OCI-LY7 (cell line): ENCODE measurements around the gene C7.

Experiments used
- CTCF ChIP-seq: fragments of 200-600 bp; sonication (generic); conservative IDR thresholded peaks from 2 replicates; pipeline ENCODE4 v1.5.1; 2014; ENCODE audit warnings: mild to moderate bottlenecking, antibody characterized with exemption, low read length, moderate library complexity, mixed read lengths
- EZH2phosphoT487 ChIP-seq: fragments of 200-600 bp; sonication (generic); IDR thresholded peaks from 2 replicates; pipeline ENCODE4 v1.6.1; 2018; ENCODE audit warnings: low read depth, borderline replicate concordance, mild to moderate bottlenecking, mixed run types, antibody characterized with exemption, low read length, moderate library complexity, mixed read lengths

- TF ChIP-seq EZH2phosphoT487 (no peak), CTCF (no peak)
These were observed 78.1 kb downstream of the C7 start for GRCh38 chr5:40987349-40987748.
